T47D (cell line): Measurements from ENCODE around the gene HOXA10.

Experiments used
- DNase-seq, 2 experiments: peaks; one replicate each; pipeline versions ENCODE4 v3.0.0 to v3.0.0-alpha.2; 2011 to 2012; ENCODE audit warnings: low read depth in 1 of 2, low spot score in 1 of 2
- JUND ChIP-seq: IDR thresholded peaks from 2 replicates; pipeline ENCODE4 v1.6.1; 2012; ENCODE audit warnings: low read depth
- in situ Hi-C: cut with HindIII; loops from 2 replicates; pipeline ENCODE4 v1.10.0; 2016; ENCODE audit warnings: low sequenced_read_pairs, low pct_unique_long_range_greater_than_20kb

HOXA10 gene

GRCh38 chr7:27140126-27140857 is 33.8 kb downstream of the HOXA10 start:
- no peak for DNase-seq
- TF ChIP-seq JUND, result no peak
- in situ Hi-C loops, result no loop called here

GRCh38 chr7:27139334-27140125 is 34.6 kb downstream of the HOXA10 start:
- in situ Hi-C loops, result no loop called here
- DNase-seq, result no peak
- TF ChIP-seq JUND, result no peak

GRCh38 chr7:27138985-27139333 is 35.2 kb downstream of the HOXA10 start:
- in situ Hi-C loops, result no loop called here
- no peak for TF ChIP-seq JUND
- no peak for DNase-seq

GRCh38 chr7:27138472-27138871 is 35.6 kb downstream of the HOXA10 start:
- in situ Hi-C loops, result no loop called here
- no peak for TF ChIP-seq JUND
- no peak for DNase-seq

GRCh38 chr7:27137640-27138315 is 36.3 kb downstream of the HOXA10 start:
- DNase-seq, result no peak
- no peak for TF ChIP-seq JUND
- in situ Hi-C loops, result no loop called here

GRCh38 chr7:27134392-27134791 is 39.7 kb downstream of the HOXA10 start:
- no peak for TF ChIP-seq JUND
- in situ Hi-C loops, result no loop called here
- no peak for DNase-seq

- TF ChIP-seq JUND, result no peak
- in situ Hi-C loops, result no loop called here
- DNase-seq, result peak in 1 of 2 experiments; percentile 58
These were observed 40.5 kb downstream of the HOXA10 start for GRCh38 chr7:27133409-27134231.

- in situ Hi-C loops, result no loop called here
- TF ChIP-seq JUND, result no peak
- no peak for DNase-seq
These were observed 41.1 kb downstream of the HOXA10 start for GRCh38 chr7:27132978-27133377.

GRCh38 chr7:27132214-27132613 is 41.9 kb downstream of the HOXA10 start:
- in situ Hi-C loops, result no loop called here
- TF ChIP-seq JUND, result no peak
- no peak for DNase-seq

- no peak for TF ChIP-seq JUND
- no peak for DNase-seq
- in situ Hi-C loops, result no loop called here
These were observed 42.7 kb downstream of the HOXA10 start for GRCh38 chr7:27131390-27131819.

- in situ Hi-C loops, result no loop called here
- DNase-seq, result no peak
- TF ChIP-seq JUND, result no peak
These were observed 43.4 kb downstream of the HOXA10 start, which contains the start of gene HOXA4 for GRCh38 chr7:27130540-27131389. TSS of gene HOXA4 (minus strand) at chr7:27130757. CDS start at chr7:27130733, 24 bp downstream.
